Activated gamma-delta T cell treated with Interleukin-2 at 50 U/mL for 16 hours (primary cell): ENCODE measurements around the gene MAPKBP1.

Experiments
- DNase-seq: peaks from one replicate; pipeline ENCODE4 v3.0.0-alpha.2; 2020

Gene MAPKBP1

GRCh38 chr15:41852736-41853590 is 78.7 kb downstream of the MAPKBP1 start:
- DNase-seq = no peak

DNA sequence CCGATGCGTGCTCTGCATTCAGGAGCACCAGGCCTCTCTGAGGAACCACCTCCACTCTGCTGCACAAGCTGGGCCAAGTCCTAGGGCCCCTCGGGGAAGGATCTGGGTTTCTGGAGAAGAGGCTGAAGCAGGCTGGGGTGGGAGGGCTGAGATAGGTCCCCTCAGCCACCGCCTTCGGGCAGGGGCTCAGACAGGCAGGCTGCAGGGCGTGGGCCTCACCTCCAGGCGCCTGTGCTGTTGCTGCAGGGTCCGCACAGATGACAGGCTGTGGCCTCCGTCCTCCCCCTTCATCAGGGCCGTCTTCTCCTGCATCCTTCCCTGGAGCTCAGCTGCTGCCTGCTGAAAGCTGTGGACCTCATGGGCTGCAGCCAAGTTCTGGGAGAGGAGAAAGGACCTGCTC is 79.5 kb downstream of the MAPKBP1 start:
- DNase-seq = no peak

GRCh38 chr15:41854443-41854842 is 80.2 kb downstream of the MAPKBP1 start:
- DNase-seq = no peak

DNA sequence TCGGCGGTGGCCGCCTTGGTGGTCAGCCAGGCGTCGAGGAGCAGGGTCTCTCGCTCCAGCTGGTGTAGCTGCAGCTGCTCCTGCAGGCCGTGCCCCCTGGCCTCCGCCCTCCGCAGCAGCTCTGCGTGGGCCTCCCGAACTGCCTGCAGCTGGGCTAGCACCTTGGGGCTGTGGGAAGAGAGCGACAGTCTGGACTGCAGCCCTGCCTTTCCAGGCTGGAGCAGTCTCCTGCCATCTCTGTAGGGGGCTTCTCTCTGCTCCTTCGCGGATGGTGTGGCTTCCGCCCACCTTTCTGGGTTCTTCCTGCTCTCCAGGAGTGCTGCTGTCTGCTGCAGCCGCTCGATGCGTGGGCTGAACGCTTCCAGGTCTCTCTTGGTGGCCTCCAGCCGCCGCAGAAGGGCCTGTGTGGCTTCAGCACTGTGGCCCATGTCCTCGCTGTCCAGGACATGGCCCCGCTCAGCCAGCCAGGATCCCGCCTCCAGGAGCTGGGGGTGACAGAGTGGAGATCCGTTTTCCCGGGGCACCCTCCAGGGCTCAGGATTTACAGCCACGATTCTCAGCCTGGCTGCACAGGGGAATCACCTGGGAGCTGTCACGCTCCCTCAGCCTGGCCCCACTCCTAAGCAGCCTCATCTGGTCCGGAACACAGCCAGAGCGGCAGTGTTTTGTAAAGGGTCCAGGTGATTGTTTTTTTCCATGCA is 81.1 kb downstream of the MAPKBP1 start:
- DNase-seq = no peak

DNA sequence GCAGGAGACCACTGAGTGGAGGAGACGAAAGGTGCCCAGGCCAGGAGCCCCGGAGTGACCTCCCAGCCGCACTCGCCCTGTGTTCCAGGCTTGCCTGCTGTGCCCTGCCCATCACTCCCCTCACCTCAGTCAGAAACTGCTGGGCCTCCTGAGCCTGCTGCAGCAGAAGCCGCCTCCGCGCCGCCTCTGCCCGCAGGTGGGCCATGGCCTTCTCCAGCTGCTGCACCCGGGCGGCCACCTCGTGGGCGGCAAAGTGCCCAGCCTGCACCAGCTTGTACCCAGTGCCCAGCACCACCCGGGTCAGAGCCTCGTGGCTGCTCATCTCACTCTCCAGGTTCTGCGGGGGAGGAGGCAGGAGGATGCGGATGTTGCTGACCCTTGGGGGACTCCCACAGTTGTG is 82.0 kb downstream of the MAPKBP1 start:
- no peak for DNase-seq

GRCh38 chr15:41856716-41857115 is 82.4 kb downstream of the MAPKBP1 start:
- no peak for DNase-seq

DNA sequence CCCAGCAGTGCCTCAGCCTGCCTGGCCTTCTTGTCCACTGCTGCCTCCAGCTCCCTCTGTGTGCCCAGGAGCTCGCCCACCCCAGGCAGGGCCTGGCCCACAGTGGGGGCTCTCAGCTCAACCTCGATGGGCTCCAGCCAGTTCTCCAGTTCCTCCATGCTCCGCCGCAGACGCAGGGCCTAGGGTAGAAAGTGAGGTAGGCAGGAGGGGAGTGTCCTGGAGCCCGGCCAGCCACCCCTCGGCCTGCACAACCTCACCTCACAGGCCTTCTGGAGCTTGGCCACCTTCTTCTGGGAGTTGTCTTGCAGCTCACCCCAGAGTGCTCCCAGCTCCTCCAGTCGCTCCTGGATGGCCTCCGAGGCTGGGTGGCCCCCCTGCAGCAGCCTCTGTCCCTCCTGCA is 83.0 kb downstream of the MAPKBP1 start:
- no peak for DNase-seq

- no peak for DNase-seq
Observed at GRCh38 chr15:41858756-41859155, 84.5 kb downstream of the MAPKBP1 start.

- no peak for DNase-seq
Observed at GRCh38 chr15:41860049-41860828, 86.0 kb downstream of the MAPKBP1 start.

- DNase-seq = no peak
Observed at GRCh38 chr15:41861736-41862356, 87.6 kb downstream of the MAPKBP1 start.

- DNase-seq = no peak
Observed at GRCh38 chr15:41862515-41863116, 88.3 kb downstream of the MAPKBP1 start.

GRCh38 chr15:41865490-41866055 is 91.3 kb downstream of the MAPKBP1 start:
- no peak for DNase-seq

GRCh38 chr15:41866263-41866703 is 92.0 kb downstream of the MAPKBP1 start:
- no peak for DNase-seq

DNA sequence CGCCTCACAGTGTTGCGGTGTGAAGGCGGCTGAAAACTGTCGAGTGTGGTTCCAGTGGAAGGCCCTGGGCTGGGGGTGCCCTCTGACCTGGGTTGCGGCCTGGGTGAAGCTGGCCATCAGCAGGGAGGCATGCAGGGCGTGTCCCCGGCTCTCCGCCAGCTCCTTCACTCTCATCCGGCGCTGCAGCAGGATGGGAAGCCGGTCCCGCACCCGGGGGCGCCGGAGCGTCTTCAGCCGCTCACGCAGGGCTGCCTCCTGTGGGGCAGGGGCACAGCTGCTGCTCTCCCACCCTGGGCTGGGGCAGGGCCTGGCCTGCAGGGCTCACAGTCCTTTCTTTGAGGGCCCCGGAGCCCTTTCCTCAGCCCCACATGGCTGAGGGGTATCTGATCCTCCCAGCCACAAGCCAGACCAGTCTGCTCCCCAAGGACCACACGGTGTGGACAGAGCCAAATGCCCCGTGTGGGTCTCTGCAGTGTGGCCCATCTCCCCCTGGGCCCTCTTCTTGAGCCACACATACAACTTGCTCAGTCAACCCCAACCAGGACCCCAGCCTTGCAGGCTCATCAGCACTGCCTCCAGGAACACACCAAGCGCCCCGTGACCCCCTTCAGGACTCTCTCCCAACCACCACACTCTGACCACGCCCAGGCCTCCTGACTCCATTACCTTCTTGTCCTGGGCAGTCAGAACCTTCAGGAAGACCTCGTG is 92.7 kb downstream of the MAPKBP1 start:
- DNase-seq = no peak

- DNase-seq = no peak
Observed at GRCh38 chr15:41868321-41868720, 94.0 kb downstream of the MAPKBP1 start.

GRCh38 chr15:41869770-41870688 is 95.7 kb downstream of the MAPKBP1 start:
- no peak for DNase-seq

DNA sequence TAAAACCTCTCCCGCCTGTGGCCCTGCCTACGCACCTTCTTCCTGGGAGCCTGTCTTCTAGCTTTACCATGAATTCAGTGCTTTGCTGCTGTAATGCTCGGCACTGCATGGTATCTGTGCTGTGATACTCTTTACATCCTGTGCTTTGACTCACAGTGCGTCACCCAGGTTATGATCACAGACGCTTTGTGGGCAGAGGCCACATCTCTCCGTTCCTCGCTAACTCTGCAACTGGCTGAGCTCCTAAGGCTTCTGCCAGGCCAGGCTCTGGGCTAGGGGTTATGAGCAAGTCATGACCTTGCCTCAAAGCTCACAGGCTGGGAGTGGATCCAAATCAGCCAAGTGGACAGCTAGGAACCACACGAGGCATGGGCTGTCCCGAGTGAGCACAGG is 96.4 kb downstream of the MAPKBP1 start:
- peak; percentile 60 for DNase-seq

GRCh38 chr15:41871175-41871905 is 97.1 kb downstream of the MAPKBP1 start:
- no peak for DNase-seq

DNA sequence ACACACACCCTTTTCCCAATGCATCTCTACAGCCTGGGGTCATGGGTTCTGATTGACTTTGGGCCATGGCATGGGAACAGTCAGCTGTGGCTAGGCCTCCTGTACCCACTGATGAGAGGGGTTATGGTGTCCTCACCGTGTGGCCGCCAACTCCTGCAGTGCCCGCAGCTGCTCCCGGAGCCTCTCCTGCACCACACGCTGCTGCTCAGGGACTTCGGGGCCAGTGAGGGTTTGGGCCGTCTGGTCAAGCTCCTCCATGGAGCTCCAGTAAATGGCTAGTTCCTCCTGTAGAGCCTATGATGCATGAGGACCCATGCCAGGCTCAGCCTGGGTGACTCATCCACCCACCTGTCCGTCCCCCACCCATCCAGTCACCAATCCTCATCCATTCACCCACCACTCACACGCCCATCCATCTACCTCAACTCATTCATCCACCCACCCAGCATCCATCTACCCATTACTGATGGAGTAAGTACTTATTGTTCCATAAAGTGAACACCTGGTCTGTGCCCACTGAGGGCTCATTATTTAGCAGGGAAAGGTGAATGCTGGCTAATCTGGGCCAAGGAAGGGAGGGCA is 98.0 kb downstream of the MAPKBP1 start:
- no peak for DNase-seq
